Stomach (tissue), 4 donors: Measurements from ENCODE around the gene RGS3.

Source experiments
- EP300 ChIP-seq: sonication (generic); formaldehyde crosslinking; IDR thresholded peaks from one replicate; pipeline ENCODE4 v1.6.1; 2017; ENCODE audit warnings: antibody characterized with exemption
- POLR2A ChIP-seq, 4 donors: fragments of 450-650 bp; IDR thresholded peaks; one replicate each; pipeline ENCODE4 v1.6.1; 2016; ENCODE audit warnings: antibody characterized with exemption in 4 of 4, control low read depth in 2 of 4, mild to moderate bottlenecking in 1 of 4, moderate library complexity in 1 of 4
- POLR2AphosphoS5 ChIP-seq, 3 donors: sonication (generic); formaldehyde crosslinking; IDR thresholded peaks; one replicate each; pipeline ENCODE4 v1.6.1; 2016; ENCODE audit warnings: antibody characterized with exemption in 3 of 3
- TF ChIP-seq, protein P1 (sequence below), 7 experiments: fragments of 450-650 bp in 4 of 7; fragments of 200-600 bp in 3 of 7; sonication (generic) in 3 of 7; IDR thresholded peaks; one replicate each; pipeline ENCODE4 v1.5.1; 2016 to 2019; ENCODE audit warnings: antibody characterized with exemption in 7 of 7, control low read depth in 2 of 7, mild to moderate bottlenecking in 1 of 7

- TF ChIP-seq POLR2AphosphoS5 (IDR thresholded peaks at IDR 0.05) (no peak), EP300 (no peak), POLR2A (IDR thresholded peaks at IDR 0.05) (no peak)
- TF ChIP-seq, protein P1, sequence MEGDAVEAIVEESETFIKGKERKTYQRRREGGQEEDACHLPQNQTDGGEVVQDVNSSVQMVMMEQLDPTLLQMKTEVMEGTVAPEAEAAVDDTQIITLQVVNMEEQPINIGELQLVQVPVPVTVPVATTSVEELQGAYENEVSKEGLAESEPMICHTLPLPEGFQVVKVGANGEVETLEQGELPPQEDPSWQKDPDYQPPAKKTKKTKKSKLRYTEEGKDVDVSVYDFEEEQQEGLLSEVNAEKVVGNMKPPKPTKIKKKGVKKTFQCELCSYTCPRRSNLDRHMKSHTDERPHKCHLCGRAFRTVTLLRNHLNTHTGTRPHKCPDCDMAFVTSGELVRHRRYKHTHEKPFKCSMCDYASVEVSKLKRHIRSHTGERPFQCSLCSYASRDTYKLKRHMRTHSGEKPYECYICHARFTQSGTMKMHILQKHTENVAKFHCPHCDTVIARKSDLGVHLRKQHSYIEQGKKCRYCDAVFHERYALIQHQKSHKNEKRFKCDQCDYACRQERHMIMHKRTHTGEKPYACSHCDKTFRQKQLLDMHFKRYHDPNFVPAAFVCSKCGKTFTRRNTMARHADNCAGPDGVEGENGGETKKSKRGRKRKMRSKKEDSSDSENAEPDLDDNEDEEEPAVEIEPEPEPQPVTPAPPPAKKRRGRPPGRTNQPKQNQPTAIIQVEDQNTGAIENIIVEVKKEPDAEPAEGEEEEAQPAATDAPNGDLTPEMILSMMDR (IDR thresholded peaks at IDR 0.05): no peak
These were observed 7.6 kb downstream of the RGS3 start for GRCh38 chr9:113471143-113471542.
